ENCODE measurements around the gene UTP20.

- TF ChIP-seq CEBPB (IDR thresholded peaks at IDR 0.05; ENCODE audit: low read depth, low read length) (no peak), POLR2A (IDR thresholded peaks at IDR 0.05; ENCODE audit: low read depth, low read length) (no peak), NFE2L2 (IDR thresholded peaks at IDR 0.05; ENCODE audit: low read depth, low read length) (no peak), CTCF (conservative IDR thresholded peaks at IDR 0.05; ENCODE audit: low read depth, low read length) (no peak), MAFK (IDR thresholded peaks at IDR 0.05; ENCODE audit: low read depth, low read length) (no peak), USF2 (IDR thresholded peaks at IDR 0.05; ENCODE audit: low read depth, low read length) (no peak), MAZ (IDR thresholded peaks at IDR 0.05; ENCODE audit: borderline replicate concordance, low read depth, low read length) (no peak), RAD21 (IDR thresholded peaks at IDR 0.05; ENCODE audit: low read length) (no peak)
- TF ChIP-seq, protein P1, sequence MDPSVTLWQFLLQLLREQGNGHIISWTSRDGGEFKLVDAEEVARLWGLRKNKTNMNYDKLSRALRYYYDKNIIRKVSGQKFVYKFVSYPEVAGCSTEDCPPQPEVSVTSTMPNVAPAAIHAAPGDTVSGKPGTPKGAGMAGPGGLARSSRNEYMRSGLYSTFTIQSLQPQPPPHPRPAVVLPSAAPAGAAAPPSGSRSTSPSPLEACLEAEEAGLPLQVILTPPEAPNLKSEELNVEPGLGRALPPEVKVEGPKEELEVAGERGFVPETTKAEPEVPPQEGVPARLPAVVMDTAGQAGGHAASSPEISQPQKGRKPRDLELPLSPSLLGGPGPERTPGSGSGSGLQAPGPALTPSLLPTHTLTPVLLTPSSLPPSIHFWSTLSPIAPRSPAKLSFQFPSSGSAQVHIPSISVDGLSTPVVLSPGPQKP (IDR thresholded peaks at IDR 0.05; ENCODE audit: borderline replicate concordance, low read depth, low read length): no peak
These were observed 25.9 kb downstream of the UTP20 start for GRCh38 chr12:101305794-101306193.

Data from IMR-90 (cell line).